KMS-11 (cell line): ENCODE measurements around the gene C1orf116.

ENCODE experiments used
- H2AFZ ChIP-seq: fragments of 200-600 bp; sonication (generic); 2 replicates; pipeline ENCODE4 v1.6.1; 2016; ENCODE audit warnings: antibody characterized with exemption, mixed run types, low read depth
- H3K27ac ChIP-seq: fragments of 200-600 bp; sonication (generic); 2 replicates; pipeline ENCODE4 v1.6.1; 2016; ENCODE audit warnings: mild to moderate bottlenecking, mixed run types
- H3K27me3 ChIP-seq: fragments of 200-600 bp; sonication (generic); 2 replicates; pipeline ENCODE4 v1.6.1; 2017; ENCODE audit warnings: mild to moderate bottlenecking, low read depth, mixed run types, moderate library complexity; ENCODE audit not compliant: insufficient read depth
- H3K36me3 ChIP-seq: fragments of 200-600 bp; sonication (generic); 2 replicates; pipeline ENCODE4 v1.6.1; 2017; ENCODE audit warnings: mild to moderate bottlenecking, mixed run types; ENCODE audit not compliant: insufficient read depth
- H3K4me1 ChIP-seq: fragments of 200-600 bp; sonication (generic); 2 replicates; pipeline ENCODE4 v1.6.1; 2016; ENCODE audit warnings: mild to moderate bottlenecking, low read depth, mixed run types; ENCODE audit not compliant: poor library complexity, severe bottlenecking
- H3K4me2 ChIP-seq: fragments of 200-600 bp; sonication (generic); 2 replicates; pipeline ENCODE4 v1.7.0; 2016; ENCODE audit warnings: mild to moderate bottlenecking, mixed run types
- H3K4me3 ChIP-seq: fragments of 200-600 bp; sonication (generic); IDR thresholded peaks from 2 replicates; pipeline ENCODE4 v1.6.1; 2017; ENCODE audit warnings: low read depth, low read length, mixed read lengths; ENCODE audit not compliant: insufficient read depth
- H3K79me2 ChIP-seq: fragments of 200-600 bp; sonication (generic); 2 replicates; pipeline ENCODE4 v1.6.1; 2016; ENCODE audit warnings: low read depth, mixed run types; ENCODE audit not compliant: insufficient read depth
- H3K9ac ChIP-seq: fragments of 200-600 bp; sonication (generic); 2 replicates; pipeline ENCODE4 v1.6.1; 2016; ENCODE audit warnings: mild to moderate bottlenecking, mixed run types
- H4K20me1 ChIP-seq: fragments of 200-600 bp; sonication (generic); 2 replicates; pipeline ENCODE4 v1.6.1; 2016; ENCODE audit warnings: mild to moderate bottlenecking, mixed run types; ENCODE audit not compliant: insufficient read depth
- TF ChIP-seq, protein P1 (sequence below): fragments of 200-600 bp; sonication (generic); conservative IDR thresholded peaks from 2 replicates; pipeline ENCODE4 v1.6.1; 2017; ENCODE audit warnings: low read depth, mild to moderate bottlenecking, antibody characterized with exemption, low read length, moderate library complexity, mixed read lengths

The C1orf116 gene

DNA sequence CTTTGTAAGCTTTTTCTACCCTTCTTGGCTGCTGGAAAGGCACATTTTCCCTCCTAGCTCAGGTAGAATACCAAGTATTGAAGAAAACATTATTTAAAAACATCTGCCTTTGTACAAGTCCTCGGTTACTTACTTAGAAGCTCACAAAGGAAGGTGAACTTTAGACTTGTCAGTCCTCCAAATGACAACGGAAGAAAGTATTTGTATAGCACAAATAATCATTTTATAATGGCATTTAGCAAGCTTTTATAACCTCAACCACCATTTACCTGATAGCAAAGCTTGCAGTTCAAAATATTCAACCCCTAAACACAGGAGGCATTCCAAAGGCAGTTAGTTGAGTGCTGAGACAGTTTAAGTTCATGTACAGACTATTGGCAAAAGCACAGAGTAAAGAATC, 59.8 kb downstream of the C1orf116 start:
- Histone ChIP-seq H3K9ac (no peak overlapping the region), H3K36me3 (no peaks in the 10 kb centered on the region), H3K27me3 (0 out of 2 replicates have a peak, but pooled peaks cover 3% of the 10 kb centered on the region), H3K4me2 (no peak overlapping the region), H2AFZ (no peak overlapping the region), H4K20me1 (no peaks in the 10 kb centered on the region), H3K27ac (no peak overlapping the region), H3K4me3 (no peak overlapping the region), H3K4me1 (no peaks in the 10 kb centered on the region), H3K79me2 (no peaks in the 10 kb centered on the region)
- TF ChIP-seq, protein P1, sequence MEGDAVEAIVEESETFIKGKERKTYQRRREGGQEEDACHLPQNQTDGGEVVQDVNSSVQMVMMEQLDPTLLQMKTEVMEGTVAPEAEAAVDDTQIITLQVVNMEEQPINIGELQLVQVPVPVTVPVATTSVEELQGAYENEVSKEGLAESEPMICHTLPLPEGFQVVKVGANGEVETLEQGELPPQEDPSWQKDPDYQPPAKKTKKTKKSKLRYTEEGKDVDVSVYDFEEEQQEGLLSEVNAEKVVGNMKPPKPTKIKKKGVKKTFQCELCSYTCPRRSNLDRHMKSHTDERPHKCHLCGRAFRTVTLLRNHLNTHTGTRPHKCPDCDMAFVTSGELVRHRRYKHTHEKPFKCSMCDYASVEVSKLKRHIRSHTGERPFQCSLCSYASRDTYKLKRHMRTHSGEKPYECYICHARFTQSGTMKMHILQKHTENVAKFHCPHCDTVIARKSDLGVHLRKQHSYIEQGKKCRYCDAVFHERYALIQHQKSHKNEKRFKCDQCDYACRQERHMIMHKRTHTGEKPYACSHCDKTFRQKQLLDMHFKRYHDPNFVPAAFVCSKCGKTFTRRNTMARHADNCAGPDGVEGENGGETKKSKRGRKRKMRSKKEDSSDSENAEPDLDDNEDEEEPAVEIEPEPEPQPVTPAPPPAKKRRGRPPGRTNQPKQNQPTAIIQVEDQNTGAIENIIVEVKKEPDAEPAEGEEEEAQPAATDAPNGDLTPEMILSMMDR = no peak

GRCh38 chr1:206971029-206971655, 61.4 kb downstream of the C1orf116 start:
- Histone ChIP-seq H3K4me2 (no peak overlapping the region), H3K9ac (no peak overlapping the region), H2AFZ (no peak overlapping the region), H3K4me1 (no peaks in the 10 kb centered on the region), H3K79me2 (no peaks in the 10 kb centered on the region), H3K4me3 (no peak overlapping the region), H4K20me1 (no peaks in the 10 kb centered on the region), H3K27ac (no peak overlapping the region), H3K36me3 (no peaks in the 10 kb centered on the region), H3K27me3 (no peaks in the 10 kb centered on the region)
- TF ChIP-seq, protein P1 = no peak

DNA sequence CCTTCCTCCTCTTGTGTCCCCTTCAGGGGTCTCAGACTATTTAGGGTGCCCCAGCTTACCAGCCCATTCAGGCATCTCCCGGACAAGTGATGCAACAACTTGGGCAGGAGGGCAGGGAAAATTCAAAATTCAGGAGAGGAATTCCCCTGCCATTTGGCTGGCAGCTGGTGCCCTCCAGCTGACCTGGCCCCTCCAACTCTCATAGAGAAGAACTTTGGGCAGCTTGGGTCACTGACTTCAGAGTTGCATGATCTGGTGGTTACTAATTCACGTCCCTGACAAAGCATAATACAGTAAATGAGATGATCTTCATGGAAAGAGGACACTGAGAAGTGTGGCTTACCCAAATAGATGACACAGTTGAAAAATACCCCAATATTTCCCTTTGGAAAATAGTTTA, 62.1 kb downstream of the C1orf116 start, which contains the start of gene FCAMR:
Gene FCAMR, minus strand, starts transcription at position 15 of the 400 bp plus-strand sequence. CDS start 335 bp downstream, outside the sequence.
- Histone ChIP-seq H3K79me2 (no peaks in the 10 kb centered on the region), H2AFZ (no peak within 1 kb of the TSS), H4K20me1 (no peaks in the 10 kb centered on the region), H3K27me3 (no peaks in the 10 kb centered on the region), H3K27ac (no peak within 1 kb of the TSS), H3K4me2 (no peak within 1 kb of the TSS), H3K4me1 (no peaks in the 10 kb centered on the region), H3K9ac (no peak within 1 kb of the TSS), H3K36me3 (no peaks in the 10 kb centered on the region), H3K4me3 (no peak within 1 kb of the TSS)
- TF ChIP-seq, protein P1 = no peak

DNA sequence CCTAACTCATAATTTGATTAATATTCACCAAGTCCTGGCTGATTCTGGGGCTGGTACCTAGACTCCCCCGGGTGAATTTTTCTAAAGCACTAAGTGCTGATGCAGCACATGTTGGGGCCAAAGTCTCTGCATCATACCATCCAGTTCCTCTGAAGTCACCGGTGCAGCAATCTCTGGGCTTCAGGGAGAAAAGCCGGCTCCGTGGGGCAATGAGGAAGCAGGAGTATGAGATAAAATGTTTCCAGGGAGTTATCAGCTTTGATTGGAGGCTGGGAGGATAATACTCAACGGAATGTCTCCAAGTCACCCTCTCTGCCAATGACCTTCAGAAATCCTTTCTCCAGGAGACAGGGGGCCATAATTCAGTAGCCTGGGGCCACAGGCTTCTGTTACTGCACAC, 63.5 kb downstream of the C1orf116 start:
- H3K27ac ChIP-seq = no peak overlapping the region
- H4K20me1 ChIP-seq = no peaks in the 10 kb centered on the region
- H3K79me2 ChIP-seq = no peaks in the 10 kb centered on the region
- no peak overlapping the region for H3K9ac ChIP-seq
- TF ChIP-seq, protein P1 = no peak
- no peaks in the 10 kb centered on the region for H3K27me3 ChIP-seq
- no peaks in the 10 kb centered on the region for H3K4me1 ChIP-seq
- H3K4me2 ChIP-seq = no peak overlapping the region
- H3K4me3 ChIP-seq = no peak overlapping the region
- H2AFZ ChIP-seq = no peak overlapping the region
- no peaks in the 10 kb centered on the region for H3K36me3 ChIP-seq
